ENCODE data around the gene GPR37L1.

GPR37L1 gene

DNA sequence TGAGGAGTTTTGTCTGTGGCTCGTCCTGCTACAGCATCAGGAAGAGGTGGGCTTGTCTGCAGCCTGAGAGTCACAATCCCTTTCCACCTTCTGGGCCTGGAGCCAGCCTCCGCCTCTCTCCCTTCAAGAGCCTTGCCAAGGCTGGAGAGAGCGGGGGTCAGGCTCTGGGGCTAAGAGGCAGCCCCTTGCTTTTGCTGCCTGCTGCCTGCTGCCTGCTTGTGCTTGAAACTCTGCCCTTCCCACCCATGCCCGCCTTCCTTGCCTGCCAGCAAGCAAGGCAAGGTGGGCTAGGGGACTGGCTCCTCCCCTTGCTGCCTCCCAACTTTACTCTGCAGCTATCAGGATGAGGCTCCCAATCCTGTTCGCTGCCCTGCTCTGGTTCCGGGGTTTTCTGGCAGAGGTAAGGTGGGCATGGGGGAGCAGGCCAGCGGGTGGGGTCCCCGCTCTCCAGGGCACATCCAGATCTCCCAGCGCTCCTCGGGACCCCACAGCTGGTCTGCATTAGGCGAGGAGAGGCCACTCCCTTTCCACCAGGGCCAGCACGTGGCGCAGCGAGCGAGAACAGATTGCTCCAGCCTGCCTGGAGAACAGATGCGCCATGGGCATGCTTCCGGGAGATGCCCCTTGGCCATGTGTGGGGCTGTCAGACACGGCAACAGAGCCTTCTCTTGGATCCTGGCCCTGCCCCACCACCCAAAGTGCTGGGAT, 45.1 kb downstream of the GPR37L1 start:
- Histone ChIP-seq H3F3A (ENCODE audit: control insufficient read depth, insufficient read depth) (no peaks in the 10 kb centered on the region), H3K27ac (ENCODE audit: low read depth, low read length) (no peak overlapping the region), H3K4me2 (ENCODE audit: low read length) (no peak overlapping the region), H3K9me2 (replicated peaks; ENCODE audit: control insufficient read depth, low read length) (no peaks in the 10 kb centered on the region), H3K9me3 (ENCODE audit: control insufficient read depth, insufficient read depth, low read length) (no peaks in the 10 kb centered on the region), H3K27me3 (ENCODE audit: control insufficient read depth, low read length) (no peaks in the 10 kb centered on the region), H3K4me1 (ENCODE audit: control insufficient read depth, low read length) (peaks cover 29% of the 10 kb centered on the region), H3K4me3 (ENCODE audit: low read length) (no peak overlapping the region), H4K20me1 (ENCODE audit: control insufficient read depth, insufficient read depth, low read depth, low read length) (no peaks in the 10 kb centered on the region), H3K79me2 (ENCODE audit: control insufficient read depth, low read length) (no peaks in the 10 kb centered on the region), H3K36me3 (ENCODE audit: control insufficient read depth, low read length) (no peaks in the 10 kb centered on the region)
- no peak for TF ChIP-seq EZH2phosphoT487 (IDR thresholded peaks at IDR 0.05; ENCODE audit: borderline replicate concordance, low read length)
- TF ChIP-seq, protein P1, sequence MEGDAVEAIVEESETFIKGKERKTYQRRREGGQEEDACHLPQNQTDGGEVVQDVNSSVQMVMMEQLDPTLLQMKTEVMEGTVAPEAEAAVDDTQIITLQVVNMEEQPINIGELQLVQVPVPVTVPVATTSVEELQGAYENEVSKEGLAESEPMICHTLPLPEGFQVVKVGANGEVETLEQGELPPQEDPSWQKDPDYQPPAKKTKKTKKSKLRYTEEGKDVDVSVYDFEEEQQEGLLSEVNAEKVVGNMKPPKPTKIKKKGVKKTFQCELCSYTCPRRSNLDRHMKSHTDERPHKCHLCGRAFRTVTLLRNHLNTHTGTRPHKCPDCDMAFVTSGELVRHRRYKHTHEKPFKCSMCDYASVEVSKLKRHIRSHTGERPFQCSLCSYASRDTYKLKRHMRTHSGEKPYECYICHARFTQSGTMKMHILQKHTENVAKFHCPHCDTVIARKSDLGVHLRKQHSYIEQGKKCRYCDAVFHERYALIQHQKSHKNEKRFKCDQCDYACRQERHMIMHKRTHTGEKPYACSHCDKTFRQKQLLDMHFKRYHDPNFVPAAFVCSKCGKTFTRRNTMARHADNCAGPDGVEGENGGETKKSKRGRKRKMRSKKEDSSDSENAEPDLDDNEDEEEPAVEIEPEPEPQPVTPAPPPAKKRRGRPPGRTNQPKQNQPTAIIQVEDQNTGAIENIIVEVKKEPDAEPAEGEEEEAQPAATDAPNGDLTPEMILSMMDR (IDR thresholded peaks at IDR 0.05; ENCODE audit: low read depth, low read length, poor library complexity, severe bottlenecking): no peak

DNA sequence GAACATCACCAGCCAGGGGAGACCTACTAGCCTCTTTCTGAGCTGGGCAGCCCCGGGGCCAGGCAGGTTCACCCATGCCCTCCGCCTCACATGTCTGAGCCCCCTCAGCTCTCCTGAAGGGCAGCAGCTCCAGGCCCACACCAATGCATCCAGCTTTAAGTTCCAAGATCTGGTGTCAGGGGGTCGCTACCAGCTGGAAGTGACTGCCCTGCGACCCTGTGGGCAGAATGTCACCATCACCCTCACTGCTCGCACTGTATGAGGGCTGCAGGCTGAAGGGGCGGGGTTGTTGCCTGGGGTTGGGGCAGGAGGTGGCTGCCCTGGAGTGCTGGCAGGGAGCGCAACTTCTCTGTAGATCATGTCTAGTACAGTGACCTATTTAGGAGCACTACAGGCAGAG, 46.1 kb downstream of the GPR37L1 start:
- Histone ChIP-seq H3K4me2 (ENCODE audit: low read length) (no peak overlapping the region), H3K9me2 (replicated peaks; ENCODE audit: control insufficient read depth, low read length) (no peaks in the 10 kb centered on the region), H3K4me3 (ENCODE audit: low read length) (no peak overlapping the region), H3K79me2 (ENCODE audit: control insufficient read depth, low read length) (no peaks in the 10 kb centered on the region), H3K27ac (ENCODE audit: low read depth, low read length) (no peak overlapping the region), H3K9me3 (ENCODE audit: control insufficient read depth, insufficient read depth, low read length) (no peaks in the 10 kb centered on the region), H3K4me1 (ENCODE audit: control insufficient read depth, low read length) (peaks cover 19% of the 10 kb centered on the region), H3F3A (ENCODE audit: control insufficient read depth, insufficient read depth) (no peaks in the 10 kb centered on the region), H3K36me3 (ENCODE audit: control insufficient read depth, low read length) (no peaks in the 10 kb centered on the region), H3K27me3 (ENCODE audit: control insufficient read depth, low read length) (no peaks in the 10 kb centered on the region), H4K20me1 (ENCODE audit: control insufficient read depth, insufficient read depth, low read depth, low read length) (no peaks in the 10 kb centered on the region)
- no peak for TF ChIP-seq EZH2phosphoT487 (IDR thresholded peaks at IDR 0.05; ENCODE audit: borderline replicate concordance, low read length)
- TF ChIP-seq, protein P1 (IDR thresholded peaks at IDR 0.05; ENCODE audit: low read depth, low read length, poor library complexity, severe bottlenecking): no peak

DNA sequence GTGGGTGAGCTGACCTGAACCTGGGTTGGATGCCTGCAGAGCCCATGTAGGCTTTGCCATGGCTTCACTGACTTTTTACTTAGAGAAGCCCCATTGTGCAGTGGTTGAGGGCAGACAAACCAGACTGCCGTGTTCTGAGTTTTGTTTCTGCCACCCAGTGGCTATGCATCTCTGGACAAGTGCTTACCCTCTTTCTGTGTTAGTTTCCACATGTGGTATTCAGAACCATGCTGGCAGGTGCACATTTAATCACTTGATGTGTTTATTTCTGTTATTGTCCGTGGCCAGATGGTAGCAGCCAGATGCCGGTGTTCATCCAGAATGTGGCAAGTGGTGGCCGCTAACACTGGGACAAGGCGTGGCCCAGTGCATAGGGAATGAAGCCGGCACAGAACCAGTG, 48.0 kb downstream of the GPR37L1 start:
- no peaks in the 10 kb centered on the region for H3K36me3 ChIP-seq (ENCODE audit: control insufficient read depth, low read length)
- H3K4me2 ChIP-seq (ENCODE audit: low read length): no peak overlapping the region

More for the DNA sequence above, 48.0 kb downstream of the GPR37L1 start:
- Histone ChIP-seq H4K20me1 (ENCODE audit: control insufficient read depth, insufficient read depth, low read depth, low read length) (no peaks in the 10 kb centered on the region), H3K4me3 (ENCODE audit: low read length) (no peak overlapping the region), H3K27ac (ENCODE audit: low read depth, low read length) (no peak overlapping the region), H3F3A (ENCODE audit: control insufficient read depth, insufficient read depth) (no peaks in the 10 kb centered on the region), H3K79me2 (ENCODE audit: control insufficient read depth, low read length) (no peaks in the 10 kb centered on the region), H3K9me3 (ENCODE audit: control insufficient read depth, insufficient read depth, low read length) (no peaks in the 10 kb centered on the region), H3K4me1 (ENCODE audit: control insufficient read depth, low read length) (peaks cover under 1% of the 10 kb centered on the region; the same call in 1 of the 2 replicates), H3K27me3 (ENCODE audit: control insufficient read depth, low read length) (no peaks in the 10 kb centered on the region), H3K9me2 (replicated peaks; ENCODE audit: control insufficient read depth, low read length) (no peaks in the 10 kb centered on the region)
- no peak for TF ChIP-seq EZH2phosphoT487 (IDR thresholded peaks at IDR 0.05; ENCODE audit: borderline replicate concordance, low read length)
- TF ChIP-seq, protein P1 (IDR thresholded peaks at IDR 0.05; ENCODE audit: low read depth, low read length, poor library complexity, severe bottlenecking): peak; percentile 28

Data from DOHH2 (cell line).